ENCODE measurements around the gene GABRG3. TPM values are rescaled to one million over a fixed set of nuclear protein-coding genes. Genes with fewer than 3 reads are reported as not detected.
A peak's percentile ranks its signal among the peaks of the same experiment; 100 is the strongest.

GABRG3 gene
- total and polyA plus RNA-seq, 7 donors, result under 0.01 to 0.28 (median 0.05) TPM; not detected in 3

GRCh38 chr15:27054426-27054825 is 83.4 kb downstream of the GABRG3 start:
- Histone ChIP-seq H3K9me3 (no peaks in the 10 kb centered on the region), H3K27me3 (no peaks in the 10 kb centered on the region), H3K4me1 (no peaks in the 10 kb centered on the region), H3K36me3 (no peaks in the 10 kb centered on the region), H3K27ac (no peak overlapping the region), H3K4me3 (no peak overlapping the region)
- 77 to 78% methylated on average over 10 of the region's 10 CpGs for WGBS, 2 donors
- TF ChIP-seq EP300 (IDR thresholded peaks at IDR 0.05) (no peak), POLR2AphosphoS5 (IDR thresholded peaks at IDR 0.05) (no peak), POLR2A (IDR thresholded peaks at IDR 0.05) (no peak), CTCF (IDR thresholded peaks at IDR 0.05) (no peak)
- intact Hi-C loops (cut with DNase I), result loop anchor here (10.0 kb wide), 1 partner anchor 300 kb away; no protein-coding TSS in a partner anchor
- DNase-seq, result no peak

- no peaks in the 10 kb centered on the region for H3K9me3 ChIP-seq
- H3K27ac ChIP-seq, result no peak overlapping the region
- no peak for TF ChIP-seq EP300 (IDR thresholded peaks at IDR 0.05)
- TF ChIP-seq CTCF (IDR thresholded peaks at IDR 0.05), result no peak
- TF ChIP-seq POLR2AphosphoS5 (IDR thresholded peaks at IDR 0.05), result no peak
- TF ChIP-seq POLR2A (IDR thresholded peaks at IDR 0.05), result no peak
- WGBS, 2 donors, result 84 to 86% methylated on average over 14 of the region's 14 CpGs
- H3K4me3 ChIP-seq, result no peak overlapping the region
- no peaks in the 10 kb centered on the region for H3K4me1 ChIP-seq
- no peaks in the 10 kb centered on the region for H3K36me3 ChIP-seq
- no peaks in the 10 kb centered on the region for H3K27me3 ChIP-seq
- no peak for DNase-seq
- intact Hi-C loops (cut with DNase I), result loop anchor here (10.0 kb wide), 1 partner anchor 297 kb away; no protein-coding TSS in a partner anchor
These were observed 87.1 kb downstream of the GABRG3 start for GRCh38 chr15:27057904-27058645.

- H3K27me3 ChIP-seq, result no peaks in the 10 kb centered on the region
- H3K4me1 ChIP-seq, result no peaks in the 10 kb centered on the region
- no peak for TF ChIP-seq EP300 (IDR thresholded peaks at IDR 0.05)
- TF ChIP-seq CTCF (IDR thresholded peaks at IDR 0.05), result no peak
- TF ChIP-seq POLR2A (IDR thresholded peaks at IDR 0.05), result no peak
- TF ChIP-seq POLR2AphosphoS5 (IDR thresholded peaks at IDR 0.05), result no peak
- intact Hi-C loops (cut with DNase I), result loop anchor here (10.0 kb wide), 1 partner anchor 296 kb away; no protein-coding TSS in a partner anchor
- no peak for DNase-seq
- H3K4me3 ChIP-seq, result no peak overlapping the region
- H3K36me3 ChIP-seq, result no peaks in the 10 kb centered on the region
- H3K27ac ChIP-seq, result no peak overlapping the region
- H3K9me3 ChIP-seq, result no peaks in the 10 kb centered on the region
- 62 to 75% methylated on average over 2 of the region's 2 CpGs for WGBS, 2 donors
These were observed 88.0 kb downstream of the GABRG3 start for GRCh38 chr15:27058939-27059338.

- intact Hi-C loops (cut with DNase I), result loop anchor here (10.0 kb wide), 1 partner anchor 295 kb away; no protein-coding TSS in a partner anchor
- no peaks in the 10 kb centered on the region for H3K36me3 ChIP-seq
- no peak overlapping the region for H3K27ac ChIP-seq
- no peaks in the 10 kb centered on the region for H3K9me3 ChIP-seq
- H3K27me3 ChIP-seq, result no peaks in the 10 kb centered on the region
- H3K4me1 ChIP-seq, result no peaks in the 10 kb centered on the region
- 14% methylated on average over 3 of the region's 3 CpGs for WGBS, 2 donors
- H3K4me3 ChIP-seq, result no peak overlapping the region
- TF ChIP-seq POLR2A (IDR thresholded peaks at IDR 0.05), result no peak
- peak in 2 of 4 experiments; percentile 48 to 54 for TF ChIP-seq CTCF (IDR thresholded peaks at IDR 0.05)
- DNase-seq, result no peak
These were observed 88.7 kb downstream of the GABRG3 start for GRCh38 chr15:27059610-27060202.
